NCI-H146 treated with DMSO at 0.1 percent for 48 hours (cell line): ENCODE results near the gene GALNT1.
A peak's percentile ranks its signal among the peaks of the same experiment; 100 is the strongest.

Experiments used
- DNase-seq: peaks from one replicate; lab custom pipeline; 2025; ENCODE audit not compliant: unreplicated experiment; lab: John Stamatoyannopoulos, UW

The GALNT1 gene

GRCh38 chr18:35711227-35711626, 129.7 kb downstream of the GALNT1 start:
- DNase-seq, result no peak

- DNase-seq, result no peak
These were observed 132.0 kb downstream of the GALNT1 start for GRCh38 chr18:35713545-35713944.

- no peak for DNase-seq
These were observed 133.0 kb downstream of the GALNT1 start for GRCh38 chr18:35714539-35714938.

- no peak for DNase-seq
These were observed 133.6 kb downstream of the GALNT1 start for GRCh38 chr18:35715139-35715538.

DNA sequence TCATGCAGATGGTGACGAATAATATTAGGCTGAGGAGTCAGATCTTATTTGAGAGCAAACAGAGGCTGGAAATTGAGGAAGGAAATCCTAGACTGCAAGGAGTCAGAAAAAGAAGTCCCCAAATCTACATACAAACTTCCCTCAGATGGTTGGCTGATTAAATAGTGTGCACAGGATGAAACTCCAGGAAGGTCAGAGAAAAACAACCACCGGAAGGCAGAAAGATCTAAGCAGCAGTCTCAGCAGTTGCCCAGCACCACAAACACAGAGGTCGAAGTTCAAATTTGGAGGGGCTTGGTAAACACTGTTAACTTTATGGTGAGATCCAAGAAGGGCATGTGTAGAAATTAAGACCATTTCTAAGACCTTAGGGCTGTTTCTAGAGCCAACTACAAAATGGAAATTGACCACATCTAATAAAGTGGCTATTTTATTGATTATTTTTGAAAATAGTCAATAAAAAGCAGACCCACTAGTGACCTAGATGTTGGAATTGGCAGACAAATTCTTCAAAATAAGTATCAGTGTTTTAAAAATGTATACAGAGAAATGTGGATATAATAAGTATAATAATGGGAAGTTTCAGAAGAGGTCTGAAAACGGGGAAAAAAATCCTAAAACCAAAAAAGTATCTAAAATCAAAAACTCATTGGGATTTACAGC, 134.8 kb downstream of the GALNT1 start:
- DNase-seq, result no peak

DNA sequence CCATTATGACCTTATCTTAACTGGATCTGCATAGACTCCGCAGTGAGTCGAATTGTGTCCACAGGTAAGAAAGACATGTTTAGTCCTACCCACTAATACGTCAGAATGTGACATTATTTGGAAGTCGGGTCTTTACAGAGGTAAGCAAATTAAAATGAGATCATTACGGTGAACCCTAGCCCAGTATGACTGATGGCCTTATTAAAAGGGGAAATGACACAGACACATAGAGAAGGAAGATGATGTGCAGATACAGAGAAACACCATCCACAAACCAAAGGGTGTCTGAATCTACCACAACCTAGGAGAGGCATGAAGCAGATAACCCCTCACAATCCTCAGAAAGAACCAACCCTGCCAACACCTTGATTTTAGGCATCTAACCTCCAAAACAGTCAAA, 135.6 kb downstream of the GALNT1 start:
- DNase-seq, result no peak

DNA sequence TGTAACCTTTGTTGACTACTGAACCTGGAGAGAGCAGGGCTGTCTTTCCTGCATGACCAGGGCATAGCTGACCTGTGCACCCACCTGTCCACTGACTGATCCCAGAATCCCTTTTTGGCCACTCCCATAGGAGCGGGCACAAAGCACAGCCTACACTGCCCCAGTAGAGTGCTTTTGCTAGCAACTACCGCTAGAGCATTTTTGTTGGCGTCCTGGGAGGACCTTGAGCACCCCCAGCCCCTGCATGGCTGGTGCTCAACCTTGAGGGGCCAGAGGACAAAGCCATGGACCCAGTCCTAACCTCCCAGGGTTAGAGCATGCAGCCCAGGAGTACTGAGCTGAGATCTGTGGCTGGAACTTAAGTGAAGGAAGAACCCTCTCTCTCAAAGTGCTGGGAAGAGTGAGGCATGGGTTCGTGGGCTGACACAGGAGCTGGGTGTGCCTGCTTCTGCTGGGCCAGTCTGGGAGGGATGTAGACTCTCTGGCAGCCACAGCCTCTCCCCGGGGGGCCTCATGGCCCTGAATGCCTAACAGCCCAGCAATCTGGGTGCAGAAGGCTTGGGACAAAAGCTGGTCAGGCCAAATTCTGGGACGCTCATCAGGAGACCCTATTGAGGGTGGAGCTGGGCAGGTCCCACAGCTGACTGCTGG, 140.0 kb downstream of the GALNT1 start:
- DNase-seq, result no peak

DNA sequence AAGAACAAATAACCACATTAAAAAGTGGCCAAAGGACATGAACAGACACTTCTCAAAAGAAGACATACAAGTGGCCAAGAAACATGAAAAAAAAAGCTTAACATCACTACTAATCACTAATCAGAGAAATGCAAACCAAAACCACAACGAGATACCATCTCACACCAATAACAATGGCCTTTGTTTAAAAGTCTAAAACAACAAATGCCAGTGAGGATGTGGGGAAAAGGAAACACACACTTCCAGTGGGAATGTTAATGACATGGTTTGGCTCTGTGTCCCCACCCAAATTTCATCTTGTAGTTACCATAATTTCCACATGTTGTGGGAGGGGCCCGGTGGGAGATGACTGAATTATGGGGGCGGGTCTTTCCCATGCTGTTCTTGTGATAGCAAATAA, 147.1 kb downstream of the GALNT1 start:
- no peak for DNase-seq

GRCh38 chr18:35729991-35730668, 148.6 kb downstream of the GALNT1 start:
- DNase-seq, result no peak

- DNase-seq, result peak; percentile 19
These were observed 149.3 kb downstream of the GALNT1 start for GRCh38 chr18:35730691-35731370.

DNA sequence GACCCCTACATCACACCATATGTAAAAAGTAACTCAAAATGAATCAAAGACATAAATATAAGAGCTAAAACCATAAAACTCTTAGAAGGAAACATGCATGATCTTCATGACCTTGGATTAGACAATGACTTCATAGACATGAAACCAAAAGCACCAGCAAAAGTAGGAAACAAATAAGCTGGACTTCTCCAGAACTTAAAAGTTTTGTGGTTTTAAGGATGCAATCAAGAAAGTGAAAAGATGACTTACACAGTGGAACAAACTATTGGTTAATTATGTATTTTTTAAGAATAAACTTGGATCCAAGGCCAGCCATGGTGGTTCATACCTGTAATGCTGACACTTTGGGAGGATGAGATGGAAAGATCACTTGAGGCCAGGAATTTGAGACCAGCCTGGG, 150.2 kb downstream of the GALNT1 start:
- no peak for DNase-seq

DNA sequence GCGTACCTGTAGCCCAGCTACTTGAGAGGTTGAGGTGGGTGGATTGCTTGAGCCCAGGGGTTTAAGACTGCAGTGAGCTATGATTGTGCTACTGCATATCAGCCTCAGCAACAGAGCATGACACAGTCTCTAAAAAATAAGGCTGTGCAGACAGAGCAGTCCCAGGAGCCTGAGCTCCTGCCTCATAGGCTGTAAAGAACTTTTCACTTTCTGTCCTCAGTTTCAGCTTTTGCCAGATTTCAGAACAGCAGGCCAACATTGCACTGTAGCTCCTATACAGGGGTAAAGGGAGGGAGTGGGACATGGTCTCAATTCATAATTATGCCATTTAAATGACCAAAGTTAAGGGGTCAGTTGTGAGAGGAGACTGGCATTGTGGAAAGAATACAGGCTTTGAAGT, 150.6 kb downstream of the GALNT1 start:
- no peak for DNase-seq

DNA sequence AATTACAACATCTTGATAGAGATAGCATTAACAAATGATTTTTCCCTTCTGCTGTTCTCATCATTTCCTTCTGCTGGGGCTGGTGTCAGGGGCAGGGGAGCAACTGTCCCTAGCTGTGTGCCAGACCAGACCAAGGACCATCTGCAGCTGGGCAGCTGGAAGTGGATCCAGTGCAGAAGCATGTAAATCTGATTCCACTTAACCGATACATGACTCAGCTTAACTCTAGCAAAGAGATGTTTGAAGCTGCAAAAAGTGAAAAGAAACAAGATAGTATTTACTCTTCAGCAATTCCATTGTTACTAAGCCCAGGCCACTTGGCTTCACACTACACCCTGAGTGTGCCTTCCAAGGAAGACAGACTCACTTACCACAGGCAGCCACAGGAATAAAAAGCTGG, 151.1 kb downstream of the GALNT1 start:
- no peak for DNase-seq

DNA sequence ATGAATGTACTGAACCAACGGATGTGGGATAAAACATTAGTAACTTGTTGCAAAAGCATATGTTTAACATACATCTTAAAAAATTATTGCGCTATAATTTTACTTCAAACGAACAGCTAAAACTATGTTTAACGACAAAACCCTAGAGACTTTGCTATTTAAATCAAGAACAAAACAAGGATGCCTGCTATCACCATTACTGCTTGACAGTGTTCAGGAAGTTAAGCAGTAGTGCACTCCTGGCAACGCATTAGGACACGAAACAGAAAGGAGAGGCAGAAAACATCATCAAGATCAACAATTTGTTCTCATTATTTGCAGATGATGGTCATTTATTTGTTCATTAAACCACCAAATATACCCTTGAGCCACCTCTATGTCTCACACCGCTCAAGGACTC, 151.9 kb downstream of the GALNT1 start:
- no peak for DNase-seq

DNA sequence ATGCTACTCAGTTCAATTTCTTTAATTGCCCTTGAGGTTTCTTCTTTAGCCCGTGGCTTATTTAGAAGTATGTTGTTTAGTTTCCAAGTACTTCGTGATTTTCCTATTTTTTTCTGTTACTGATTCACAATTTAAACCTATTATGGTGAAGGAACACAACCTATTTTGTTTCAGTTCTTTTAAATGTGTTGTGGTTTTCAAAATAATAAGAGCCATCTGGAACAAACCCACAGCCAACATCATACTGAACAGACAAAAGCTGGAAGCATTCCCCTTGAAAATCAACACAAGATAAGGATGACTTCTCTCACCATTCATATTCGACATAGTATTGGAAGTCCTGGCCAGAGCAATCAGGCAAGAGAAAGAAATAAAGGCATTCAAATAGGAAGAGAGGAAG, 155.2 kb downstream of the GALNT1 start:
- no peak for DNase-seq

GRCh38 chr18:35739778-35740177, 158.2 kb downstream of the GALNT1 start:
- DNase-seq, result no peak

GRCh38 chr18:35740656-35741055, 159.1 kb downstream of the GALNT1 start:
- DNase-seq, result no peak

GRCh38 chr18:35743916-35744315, 162.4 kb downstream of the GALNT1 start:
- no peak for DNase-seq

DNA sequence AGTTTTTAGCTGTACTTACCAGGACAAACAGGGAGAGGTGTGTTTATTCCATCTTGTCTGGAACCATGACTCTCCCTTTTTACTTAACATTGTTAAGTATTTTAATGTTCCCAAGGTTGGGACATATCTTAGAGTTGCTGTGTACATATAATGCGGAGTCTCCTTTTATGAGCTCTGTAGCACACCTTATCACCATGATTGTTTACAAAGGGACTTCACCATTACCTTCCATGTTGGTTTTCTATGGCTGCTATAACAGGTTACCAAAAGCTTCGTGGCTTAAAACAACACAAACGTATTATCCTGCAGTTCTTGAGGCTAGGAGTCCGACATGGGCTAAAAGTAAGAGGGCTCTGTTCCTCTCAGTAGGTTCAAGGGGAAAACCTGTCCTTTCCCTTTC, 164.3 kb downstream of the GALNT1 start:
- DNase-seq, result no peak

- DNase-seq, result no peak
These were observed 165.3 kb downstream of the GALNT1 start for GRCh38 chr18:35746826-35747339.

GRCh38 chr18:35747894-35748472, 166.4 kb downstream of the GALNT1 start:
- no peak for DNase-seq
